ENCODE measurements around the gene CACNB2. TPM values are rescaled to one million over a fixed set of nuclear protein-coding genes. Genes with fewer than 3 reads are reported as not detected.

CACNB2 gene
- total RNA-seq, 1 experiment from 2014 or later, result 3.2 TPM

DNA sequence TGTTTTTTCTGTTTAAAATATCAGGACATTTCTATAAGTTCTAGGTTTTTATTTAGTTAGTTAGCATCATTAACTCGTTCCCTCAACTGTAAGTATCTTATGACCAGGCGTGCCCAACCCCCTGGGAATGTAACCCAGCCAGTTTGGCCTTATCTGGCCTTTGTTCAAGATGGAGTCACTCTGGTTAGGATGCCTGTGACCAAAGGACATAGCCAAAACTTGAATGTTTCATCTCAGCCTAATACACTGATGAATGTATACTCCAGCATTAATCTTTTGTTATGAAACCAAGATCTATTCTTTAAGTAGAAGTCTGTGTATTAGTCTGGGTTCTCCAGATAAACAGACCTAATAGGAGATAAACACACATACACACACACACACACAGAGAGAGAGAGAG, 279.7 kb downstream of the CACNB2 start:
- ChIA-PET POLR2A (no interaction called here), CTCF (no interaction called here)
- TF ChIP-seq, protein P1, sequence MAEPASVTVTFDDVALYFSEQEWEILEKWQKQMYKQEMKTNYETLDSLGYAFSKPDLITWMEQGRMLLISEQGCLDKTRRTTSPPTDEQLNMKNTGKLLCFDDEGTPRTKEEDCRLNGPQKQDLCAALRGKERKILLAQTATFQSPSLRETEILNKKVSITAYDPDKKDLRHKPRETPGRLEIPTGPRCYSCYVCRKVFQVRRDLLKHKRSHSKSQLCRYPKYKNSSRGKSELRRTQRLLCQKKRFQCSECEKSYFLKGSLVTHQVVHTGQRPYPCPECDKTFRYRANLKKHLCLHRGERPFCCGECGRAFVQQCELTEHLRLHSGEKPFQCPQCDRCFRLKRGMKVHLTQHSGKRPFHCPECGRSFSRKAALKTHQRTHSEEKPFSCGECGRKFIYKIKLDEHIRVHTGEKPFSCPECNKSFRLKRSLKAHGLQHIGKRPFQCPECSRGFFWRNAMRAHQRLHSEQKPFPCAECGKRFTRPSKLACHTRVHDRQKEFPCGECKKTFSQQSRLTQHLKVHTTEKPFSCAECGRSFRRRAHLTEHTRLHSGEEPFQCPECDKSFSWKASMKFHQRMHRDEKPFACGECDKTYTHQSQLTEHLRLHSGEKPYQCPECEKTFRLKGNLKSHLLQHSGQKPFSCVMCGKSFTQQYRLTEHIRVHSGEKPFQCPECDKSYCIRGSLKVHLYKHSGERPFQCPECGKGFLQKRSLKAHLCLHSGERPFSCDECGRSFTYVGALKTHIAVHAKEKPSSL (CRISPR knock-in tag; conservative IDR thresholded peaks at IDR 0.05), result no peak
- TF ChIP-seq, protein P2, sequence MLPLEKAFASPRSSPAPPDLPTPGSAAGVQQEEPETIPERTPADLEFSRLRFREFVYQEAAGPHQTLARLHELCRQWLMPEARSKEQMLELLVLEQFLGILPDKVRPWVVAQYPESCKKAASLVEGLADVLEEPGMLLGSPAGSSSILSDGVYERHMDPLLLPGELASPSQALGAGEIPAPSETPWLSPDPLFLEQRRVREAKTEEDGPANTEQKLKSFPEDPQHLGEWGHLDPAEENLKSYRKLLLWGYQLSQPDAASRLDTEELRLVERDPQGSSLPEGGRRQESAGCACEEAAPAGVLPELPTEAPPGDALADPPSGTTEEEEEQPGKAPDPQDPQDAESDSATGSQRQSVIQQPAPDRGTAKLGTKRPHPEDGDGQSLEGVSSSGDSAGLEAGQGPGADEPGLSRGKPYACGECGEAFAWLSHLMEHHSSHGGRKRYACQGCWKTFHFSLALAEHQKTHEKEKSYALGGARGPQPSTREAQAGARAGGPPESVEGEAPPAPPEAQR (CRISPR knock-in tag; IDR thresholded peaks at IDR 0.05), result no peak
- TF ChIP-seq, protein P3, sequence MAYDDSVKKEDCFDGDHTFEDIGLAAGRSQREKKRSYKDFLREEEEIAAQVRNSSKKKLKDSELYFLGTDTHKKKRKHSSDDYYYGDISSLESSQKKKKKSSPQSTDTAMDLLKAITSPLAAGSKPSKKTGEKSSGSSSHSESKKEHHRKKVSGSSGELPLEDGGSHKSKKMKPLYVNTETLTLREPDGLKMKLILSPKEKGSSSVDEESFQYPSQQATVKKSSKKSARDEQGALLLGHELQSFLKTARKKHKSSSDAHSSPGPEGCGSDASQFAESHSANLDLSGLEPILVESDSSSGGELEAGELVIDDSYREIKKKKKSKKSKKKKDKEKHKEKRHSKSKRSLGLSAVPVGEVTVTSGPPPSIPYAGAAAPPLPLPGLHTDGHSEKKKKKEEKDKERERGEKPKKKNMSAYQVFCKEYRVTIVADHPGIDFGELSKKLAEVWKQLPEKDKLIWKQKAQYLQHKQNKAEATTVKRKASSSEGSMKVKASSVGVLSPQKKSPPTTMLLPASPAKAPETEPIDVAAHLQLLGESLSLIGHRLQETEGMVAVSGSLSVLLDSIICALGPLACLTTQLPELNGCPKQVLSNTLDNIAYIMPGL (CRISPR knock-in tag; IDR thresholded peaks at IDR 0.05), result no peak
- TF ChIP-seq, protein P4, sequence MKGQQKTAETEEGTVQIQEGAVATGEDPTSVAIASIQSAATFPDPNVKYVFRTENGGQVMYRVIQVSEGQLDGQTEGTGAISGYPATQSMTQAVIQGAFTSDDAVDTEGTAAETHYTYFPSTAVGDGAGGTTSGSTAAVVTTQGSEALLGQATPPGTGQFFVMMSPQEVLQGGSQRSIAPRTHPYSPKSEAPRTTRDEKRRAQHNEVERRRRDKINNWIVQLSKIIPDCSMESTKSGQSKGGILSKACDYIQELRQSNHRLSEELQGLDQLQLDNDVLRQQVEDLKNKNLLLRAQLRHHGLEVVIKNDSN (CRISPR knock-in tag; IDR thresholded peaks at IDR 0.05), result no peak
- TF ChIP-seq JUN (CRISPR knock-in tag; IDR thresholded peaks at IDR 0.05), result no peak
- TF ChIP-seq, protein P5, sequence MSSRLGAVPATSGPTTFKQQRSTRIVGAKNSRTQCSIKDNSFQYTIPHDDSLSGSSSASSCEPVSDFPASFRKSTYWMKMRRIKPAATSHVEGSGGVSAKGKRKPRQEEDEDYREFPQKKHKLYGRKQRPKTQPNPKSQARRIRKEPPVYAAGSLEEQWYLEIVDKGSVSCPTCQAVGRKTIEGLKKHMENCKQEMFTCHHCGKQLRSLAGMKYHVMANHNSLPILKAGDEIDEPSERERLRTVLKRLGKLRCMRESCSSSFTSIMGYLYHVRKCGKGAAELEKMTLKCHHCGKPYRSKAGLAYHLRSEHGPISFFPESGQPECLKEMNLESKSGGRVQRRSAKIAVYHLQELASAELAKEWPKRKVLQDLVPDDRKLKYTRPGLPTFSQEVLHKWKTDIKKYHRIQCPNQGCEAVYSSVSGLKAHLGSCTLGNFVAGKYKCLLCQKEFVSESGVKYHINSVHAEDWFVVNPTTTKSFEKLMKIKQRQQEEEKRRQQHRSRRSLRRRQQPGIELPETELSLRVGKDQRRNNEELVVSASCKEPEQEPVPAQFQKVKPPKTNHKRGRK (CRISPR knock-in tag; IDR thresholded peaks at IDR 0.05; ENCODE audit: borderline replicate concordance), result no peak
- no peak for TF ChIP-seq TEAD4 (CRISPR knock-in tag; IDR thresholded peaks at IDR 0.05)
- no peak for TF ChIP-seq CBFB (CRISPR knock-in tag; IDR thresholded peaks at IDR 0.05; ENCODE audit: low read depth)
- no peak for TF ChIP-seq FOXP1 (CRISPR knock-in tag; IDR thresholded peaks at IDR 0.05; ENCODE audit: borderline replicate concordance)
- TF ChIP-seq FOXJ3 (CRISPR knock-in tag; IDR thresholded peaks at IDR 0.05; ENCODE audit: borderline replicate concordance), result no peak
- TF ChIP-seq, protein P6, sequence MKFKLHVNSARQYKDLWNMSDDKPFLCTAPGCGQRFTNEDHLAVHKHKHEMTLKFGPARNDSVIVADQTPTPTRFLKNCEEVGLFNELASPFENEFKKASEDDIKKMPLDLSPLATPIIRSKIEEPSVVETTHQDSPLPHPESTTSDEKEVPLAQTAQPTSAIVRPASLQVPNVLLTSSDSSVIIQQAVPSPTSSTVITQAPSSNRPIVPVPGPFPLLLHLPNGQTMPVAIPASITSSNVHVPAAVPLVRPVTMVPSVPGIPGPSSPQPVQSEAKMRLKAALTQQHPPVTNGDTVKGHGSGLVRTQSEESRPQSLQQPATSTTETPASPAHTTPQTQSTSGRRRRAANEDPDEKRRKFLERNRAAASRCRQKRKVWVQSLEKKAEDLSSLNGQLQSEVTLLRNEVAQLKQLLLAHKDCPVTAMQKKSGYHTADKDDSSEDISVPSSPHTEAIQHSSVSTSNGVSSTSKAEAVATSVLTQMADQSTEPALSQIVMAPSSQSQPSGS (CRISPR knock-in tag; IDR thresholded peaks at IDR 0.05; ENCODE audit: borderline replicate concordance, low read depth), result no peak
- TF ChIP-seq CREM (CRISPR knock-in tag; IDR thresholded peaks at IDR 0.05), result no peak
- TF ChIP-seq, protein P7, sequence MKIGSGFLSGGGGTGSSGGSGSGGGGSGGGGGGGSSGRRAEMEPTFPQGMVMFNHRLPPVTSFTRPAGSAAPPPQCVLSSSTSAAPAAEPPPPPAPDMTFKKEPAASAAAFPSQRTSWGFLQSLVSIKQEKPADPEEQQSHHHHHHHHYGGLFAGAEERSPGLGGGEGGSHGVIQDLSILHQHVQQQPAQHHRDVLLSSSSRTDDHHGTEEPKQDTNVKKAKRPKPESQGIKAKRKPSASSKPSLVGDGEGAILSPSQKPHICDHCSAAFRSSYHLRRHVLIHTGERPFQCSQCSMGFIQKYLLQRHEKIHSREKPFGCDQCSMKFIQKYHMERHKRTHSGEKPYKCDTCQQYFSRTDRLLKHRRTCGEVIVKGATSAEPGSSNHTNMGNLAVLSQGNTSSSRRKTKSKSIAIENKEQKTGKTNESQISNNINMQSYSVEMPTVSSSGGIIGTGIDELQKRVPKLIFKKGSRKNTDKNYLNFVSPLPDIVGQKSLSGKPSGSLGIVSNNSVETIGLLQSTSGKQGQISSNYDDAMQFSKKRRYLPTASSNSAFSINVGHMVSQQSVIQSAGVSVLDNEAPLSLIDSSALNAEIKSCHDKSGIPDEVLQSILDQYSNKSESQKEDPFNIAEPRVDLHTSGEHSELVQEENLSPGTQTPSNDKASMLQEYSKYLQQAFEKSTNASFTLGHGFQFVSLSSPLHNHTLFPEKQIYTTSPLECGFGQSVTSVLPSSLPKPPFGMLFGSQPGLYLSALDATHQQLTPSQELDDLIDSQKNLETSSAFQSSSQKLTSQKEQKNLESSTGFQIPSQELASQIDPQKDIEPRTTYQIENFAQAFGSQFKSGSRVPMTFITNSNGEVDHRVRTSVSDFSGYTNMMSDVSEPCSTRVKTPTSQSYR (CRISPR knock-in tag; IDR thresholded peaks at IDR 0.05), result no peak
- no peak for TF ChIP-seq TP53 (CRISPR knock-in tag; IDR thresholded peaks at IDR 0.05)
- TF ChIP-seq, protein P8, sequence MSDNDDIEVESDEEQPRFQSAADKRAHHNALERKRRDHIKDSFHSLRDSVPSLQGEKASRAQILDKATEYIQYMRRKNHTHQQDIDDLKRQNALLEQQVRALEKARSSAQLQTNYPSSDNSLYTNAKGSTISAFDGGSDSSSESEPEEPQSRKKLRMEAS (CRISPR knock-in tag; IDR thresholded peaks at IDR 0.05), result no peak
- TF ChIP-seq MXD4 (CRISPR knock-in tag; IDR thresholded peaks at IDR 0.05; ENCODE audit: borderline replicate concordance), result no peak
- TF ChIP-seq, protein P9, sequence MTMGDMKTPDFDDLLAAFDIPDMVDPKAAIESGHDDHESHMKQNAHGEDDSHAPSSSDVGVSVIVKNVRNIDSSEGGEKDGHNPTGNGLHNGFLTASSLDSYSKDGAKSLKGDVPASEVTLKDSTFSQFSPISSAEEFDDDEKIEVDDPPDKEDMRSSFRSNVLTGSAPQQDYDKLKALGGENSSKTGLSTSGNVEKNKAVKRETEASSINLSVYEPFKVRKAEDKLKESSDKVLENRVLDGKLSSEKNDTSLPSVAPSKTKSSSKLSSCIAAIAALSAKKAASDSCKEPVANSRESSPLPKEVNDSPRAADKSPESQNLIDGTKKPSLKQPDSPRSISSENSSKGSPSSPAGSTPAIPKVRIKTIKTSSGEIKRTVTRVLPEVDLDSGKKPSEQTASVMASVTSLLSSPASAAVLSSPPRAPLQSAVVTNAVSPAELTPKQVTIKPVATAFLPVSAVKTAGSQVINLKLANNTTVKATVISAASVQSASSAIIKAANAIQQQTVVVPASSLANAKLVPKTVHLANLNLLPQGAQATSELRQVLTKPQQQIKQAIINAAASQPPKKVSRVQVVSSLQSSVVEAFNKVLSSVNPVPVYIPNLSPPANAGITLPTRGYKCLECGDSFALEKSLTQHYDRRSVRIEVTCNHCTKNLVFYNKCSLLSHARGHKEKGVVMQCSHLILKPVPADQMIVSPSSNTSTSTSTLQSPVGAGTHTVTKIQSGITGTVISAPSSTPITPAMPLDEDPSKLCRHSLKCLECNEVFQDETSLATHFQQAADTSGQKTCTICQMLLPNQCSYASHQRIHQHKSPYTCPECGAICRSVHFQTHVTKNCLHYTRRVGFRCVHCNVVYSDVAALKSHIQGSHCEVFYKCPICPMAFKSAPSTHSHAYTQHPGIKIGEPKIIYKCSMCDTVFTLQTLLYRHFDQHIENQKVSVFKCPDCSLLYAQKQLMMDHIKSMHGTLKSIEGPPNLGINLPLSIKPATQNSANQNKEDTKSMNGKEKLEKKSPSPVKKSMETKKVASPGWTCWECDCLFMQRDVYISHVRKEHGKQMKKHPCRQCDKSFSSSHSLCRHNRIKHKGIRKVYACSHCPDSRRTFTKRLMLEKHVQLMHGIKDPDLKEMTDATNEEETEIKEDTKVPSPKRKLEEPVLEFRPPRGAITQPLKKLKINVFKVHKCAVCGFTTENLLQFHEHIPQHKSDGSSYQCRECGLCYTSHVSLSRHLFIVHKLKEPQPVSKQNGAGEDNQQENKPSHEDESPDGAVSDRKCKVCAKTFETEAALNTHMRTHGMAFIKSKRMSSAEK (CRISPR knock-in tag; IDR thresholded peaks at IDR 0.05; ENCODE audit: borderline replicate concordance), result no peak
- H3K27me3 Mint-ChIP-seq (ENCODE audit: low read depth), result no peaks in the 10 kb centered on the region
- peaks cover 6% of the 10 kb centered on the region for H3K9me3 Mint-ChIP-seq
- peaks cover 10% of the 10 kb centered on the region for H3K4me1 Mint-ChIP-seq
- no peak overlapping the region for H3K27ac Mint-ChIP-seq
- no peak overlapping the region for H3K4me3 Mint-ChIP-seq
- H3K36me3 Mint-ChIP-seq, result no peaks in the 10 kb centered on the region
- no peak for ATAC-seq
- DNase-seq (ENCODE audit: low spot score), result no peak
